HepG2 (cell line): ENCODE data around the gene LRRC45. TPM values are rescaled to one million over a fixed set of nuclear protein-coding genes. Genes with fewer than 3 reads are reported as not detected.

Source experiments
- FOXC1 ChIP-seq: sonication (generic); formaldehyde crosslinking; IDR thresholded peaks from 2 replicates; pipeline ENCODE4 v1.8.0; 2022; ENCODE audit warnings: mild to moderate bottlenecking, missing genetic modification reagents, borderline replicate concordance
- GABPA ChIP-seq, 2 experiments: IDR thresholded peaks; 2 replicates each; pipeline ENCODE4 v1.6.1; 2011 to 2016; ENCODE audit warnings: low read depth in 2 of 2, low read length in 1 of 2, missing biosample characterization in 1 of 2, missing genetic modification characterization in 1 of 2
- HOXA3 ChIP-seq: sonication (generic); formaldehyde crosslinking; IDR thresholded peaks from 2 replicates; pipeline ENCODE4 v1.5.0; 2020; ENCODE audit warnings: missing genetic modification reagents
- KDM5B ChIP-seq: sonication (generic); formaldehyde crosslinking; IDR thresholded peaks from 2 replicates; pipeline ENCODE4 v1.4.0; 2020; ENCODE audit warnings: missing genetic modification reagents, mild to moderate bottlenecking, borderline replicate concordance
- LBX2 ChIP-seq: sonication (generic); formaldehyde crosslinking; IDR thresholded peaks from 2 replicates; pipeline ENCODE4 v1.5.0; 2020; ENCODE audit warnings: missing genetic modification reagents, mild to moderate bottlenecking, borderline replicate concordance
- MEIS1 ChIP-seq: sonication (generic); formaldehyde crosslinking; IDR thresholded peaks from 2 replicates; pipeline ENCODE4 v1.9.0; 2021; ENCODE audit warnings: mild to moderate bottlenecking, missing genetic modification reagents, moderate library complexity, borderline replicate concordance
- MXI1 ChIP-seq: IDR thresholded peaks from 3 replicates; pipeline ENCODE4 v1.6.1; 2012; ENCODE audit warnings: low read depth, low read length, inconsistent platforms, borderline replicate concordance
- MZF1 ChIP-seq: sonication (generic); formaldehyde crosslinking; IDR thresholded peaks from 2 replicates; pipeline ENCODE4 v1.8.1; 2023; ENCODE audit warnings: mild to moderate bottlenecking, missing genetic modification reagents, borderline replicate concordance
- NONO ChIP-seq, 2 experiments: fragments of 450-650 bp in 1 of 2; sonication (generic) in 1 of 2; formaldehyde crosslinking in 1 of 2; IDR thresholded peaks in 1 of 2; conservative IDR thresholded peaks in 1 of 2; 2 replicates each; pipeline versions ENCODE4 v1.6.1 to v1.8.0; 2017 to 2022; ENCODE audit warnings: mild to moderate bottlenecking in 1 of 2, missing genetic modification reagents in 1 of 2, moderate library complexity in 1 of 2
- PHF21A ChIP-seq: sonication (generic); formaldehyde crosslinking; IDR thresholded peaks from 2 replicates; pipeline ENCODE4 v1.5.0; 2020; ENCODE audit warnings: mild to moderate bottlenecking, missing genetic modification reagents
- POLR2A ChIP-seq, 2 experiments: IDR thresholded peaks; 2 replicates each; pipeline ENCODE4 v1.6.1; 2011; ENCODE audit warnings: low read depth in 2 of 2, low read length in 2 of 2, mild to moderate bottlenecking in 1 of 2, moderate library complexity in 1 of 2; ENCODE audit not compliant: insufficient read depth in 1 of 2
- RNF2 ChIP-seq: fragments of 450-650 bp; conservative IDR thresholded peaks from 2 replicates; pipeline ENCODE4 v1.6.1; 2016; ENCODE audit warnings: low read depth
- ZBTB33 ChIP-seq: sonication (generic); formaldehyde crosslinking; IDR thresholded peaks from 2 replicates; pipeline ENCODE4 v1.4.0; 2020; ENCODE audit warnings: missing genetic modification reagents
- ZMYM4 ChIP-seq: sonication (generic); formaldehyde crosslinking; IDR thresholded peaks from 2 replicates; pipeline ENCODE4 v1.8.1; 2023; ENCODE audit warnings: mild to moderate bottlenecking, missing genetic modification reagents
- ZNF276 ChIP-seq: sonication (generic); formaldehyde crosslinking; IDR thresholded peaks from 2 replicates; pipeline ENCODE4 v1.4.0; 2020; ENCODE audit warnings: mild to moderate bottlenecking, low read depth, missing genetic modification reagents
- ZNF460 ChIP-seq: sonication (generic); formaldehyde crosslinking; IDR thresholded peaks from 2 replicates; pipeline ENCODE4 v1.5.1; 2020; ENCODE audit warnings: missing genetic modification reagents, mild to moderate bottlenecking, borderline replicate concordance
- ZNF615 ChIP-seq: sonication (generic); formaldehyde crosslinking; IDR thresholded peaks from 2 replicates; pipeline ENCODE4 v1.5.0; 2020; ENCODE audit warnings: mild to moderate bottlenecking, missing genetic modification reagents, borderline replicate concordance
- ZNF652 ChIP-seq: IDR thresholded peaks from 2 replicates; pipeline ENCODE4 v1.6.1; 2016; ENCODE audit warnings: low read depth, borderline replicate concordance
- ZNF747 ChIP-seq: sonication (generic); formaldehyde crosslinking; IDR thresholded peaks from 2 replicates; pipeline ENCODE4 v1.8.1; 2023; ENCODE audit warnings: missing genetic modification reagents, mild to moderate bottlenecking, borderline replicate concordance
- ZNF788 ChIP-seq: sonication (generic); formaldehyde crosslinking; IDR thresholded peaks from 2 replicates; pipeline ENCODE4 v1.5.0; 2020; ENCODE audit warnings: mild to moderate bottlenecking, missing genetic modification reagents, borderline replicate concordance
- ZSCAN31 ChIP-seq: sonication (generic); formaldehyde crosslinking; IDR thresholded peaks from 2 replicates; pipeline ENCODE4 v1.5.0; 2020; ENCODE audit warnings: low read depth, mild to moderate bottlenecking, missing genetic modification reagents
- polyA plus RNA-seq, 8 experiments: library from polyadenylated mRNA; depleted of rRNA in 3 of 8; stranded (reverse) in 7 of 8; unstranded in 1 of 8; fragments of >200 nt; fragmentation: Illumina TruSeq in 4 of 8; extraction: Trizol in 4 of 8; gene quantifications; 2 replicates each; pipeline versions ENCODE4 v1.2.1 to v1.2.3, GENCODE V29; 2011 to 2016; ENCODE audit warnings: low read depth in 4 of 8, missing spikeins in 1 of 8, mixed read lengths in 1 of 8; ENCODE audit not compliant: insufficient read depth in 1 of 8
- total RNA-seq, 5 experiments: library from RNA; depleted of rRNA; stranded (reverse); fragments of >200 nt; fragmentation: Illumina TruSeq; extraction: Trizol; gene quantifications; 2 replicates each; pipeline ENCODE4 v1.2.3, GENCODE V29; 2016; ENCODE audit warnings: low read depth in 1 of 5

LRRC45 gene
- total and polyA plus RNA-seq, 2 of the 13 experiments (the other 11 are each of a cell fraction or from before 2014, with no cell fraction given) = 11.6 to 48.1 TPM

GRCh38 chr17:82019690-82020571 lies 3.2 kb upstream of the LRRC45 start (continued):
- TF ChIP-seq ZNF747 (CRISPR knock-in tag) (peak; percentile 31; the same call in 1 of the 2 replicates), ZMYM4 (CRISPR knock-in tag) (peak; percentile 36; the same call in 1 of the 2 replicates), LBX2 (CRISPR knock-in tag) (no peak), ZBTB33 (peak; percentile 93; the same call in 1 of the 2 replicates), KDM5B (peak; percentile 84; the same call in 1 of the 2 replicates), ZNF460 (no peak), ZSCAN31 (CRISPR knock-in tag) (peak; percentile 75; the same call in 1 of the 2 replicates), HOXA3 (CRISPR knock-in tag) (peak; percentile 66), PHF21A (CRISPR knock-in tag) (no peak), MEIS1 (CRISPR knock-in tag) (no peak), ZNF615 (CRISPR knock-in tag) (no peak), GABPA (IDR thresholded peaks at IDR 0.05; ENCODE audit: low read depth, low read length) (no peak), GABPA (CRISPR knock-in tag; IDR thresholded peaks at IDR 0.05; ENCODE audit: low read depth) (no peak), NONO (IDR thresholded peaks at IDR 0.05) (no peak), NONO (CRISPR knock-in tag; conservative IDR thresholded peaks at IDR 0.05) (peak; percentile 79), ZNF788 (CRISPR knock-in tag) (no peak), FOXC1 (CRISPR knock-in tag) (peak; percentile 62; the same call in 1 of the 2 replicates), RNF2 (no peak), POLR2A (IDR thresholded peaks at IDR 0.05; ENCODE audit: insufficient read depth in 1 of 2, low read depth in 2 of 2, low read length in 2 of 2) (no peak; a peak in 1 of 4 replicates), ZNF652 (CRISPR knock-in tag) (no peak), MZF1 (CRISPR knock-in tag) (no peak), MXI1 (0 out of 3 replicates have a peak, but pooled peaks have one; percentile 44), ZNF276 (CRISPR knock-in tag) (no peak)
